Activated B cell treated with CpG ODN at 0.5 μM for 24 hours (primary cell): ENCODE data around the gene ZNF892. TPM values are rescaled to one million over a fixed set of nuclear protein-coding genes. Genes with fewer than 3 reads are reported as not detected.

Experiments
- ATAC-seq: fragments of 200-7000 bp; cut with Tn5 transposase; one replicate; pipeline ENCODE4 v1.10.0; 2021; ENCODE audit warnings: low read depth, mild to moderate bottlenecking, moderate library complexity
- CTCF ChIA-PET: fragments of 350-600 bp; sonication (Branson Sonifier 250); formaldehyde crosslinking; loops from one replicate; lab custom pipeline; 2021; ENCODE audit warnings: antibody characterized with exemption; lab: Charles Lee
- POLR2A ChIA-PET: fragments of 350-600 bp; sonication (Branson Sonifier 250); formaldehyde crosslinking; loops from one replicate; lab custom pipeline; 2021; ENCODE audit warnings: antibody characterized with exemption; lab: Charles Lee
- DNase-seq: peaks from one replicate; pipeline ENCODE4 v3.0.0; 2022
- H3K27ac Mint-ChIP-seq: one replicate; pipeline ENCODE4 v1.8.0; 2020; ENCODE audit warnings: mixed read lengths
- H3K27me3 Mint-ChIP-seq: one replicate; pipeline ENCODE4 v1.8.0; 2021; ENCODE audit warnings: mixed read lengths
- H3K36me3 Mint-ChIP-seq: one replicate; pipeline ENCODE4 v1.8.0; 2021; ENCODE audit warnings: low read depth, mixed read lengths
- H3K4me1 Mint-ChIP-seq: one replicate; pipeline ENCODE4 v1.8.0; 2021; ENCODE audit warnings: mixed read lengths
- H3K4me3 Mint-ChIP-seq: one replicate; pipeline ENCODE4 v1.8.0; 2020; ENCODE audit warnings: mild to moderate bottlenecking, mixed read lengths
- H3K9me3 Mint-ChIP-seq: one replicate; pipeline ENCODE4 v1.8.0; 2020; ENCODE audit warnings: mixed read lengths
- intact Hi-C: fragments of 100-400 bp; cut with micrococcal nuclease; formaldehyde crosslinking; loops from one replicate; pipeline ENCODE4 v1.15.1; 2024
- total RNA-seq: library from RNA; stranded (reverse); gene quantifications from 2 replicates; pipeline ENCODE4 v1.2.3, GENCODE V29; 2022
- TF ChIP-seq, protein P1 (sequence below): fragments of 200-600 bp; IDR thresholded peaks from one replicate; pipeline ENCODE4 v1.8.0; 2022; ENCODE audit warnings: antibody characterized with exemption, mild to moderate bottlenecking

Gene ZNF892
- 4.0 and 4.3 TPM in 2 replicates for total RNA-seq

GRCh38 chr2:95207111-95207961 is at the start of gene ZNF892:
Gene ZNF892 (plus strand): TSS chr2:95207521. CDS start chr2:95207816, 295 bp downstream.
- peak within 1 kb of the TSS; percentile 94 for H3K4me3 Mint-ChIP-seq
- TF ChIP-seq, protein P1, sequence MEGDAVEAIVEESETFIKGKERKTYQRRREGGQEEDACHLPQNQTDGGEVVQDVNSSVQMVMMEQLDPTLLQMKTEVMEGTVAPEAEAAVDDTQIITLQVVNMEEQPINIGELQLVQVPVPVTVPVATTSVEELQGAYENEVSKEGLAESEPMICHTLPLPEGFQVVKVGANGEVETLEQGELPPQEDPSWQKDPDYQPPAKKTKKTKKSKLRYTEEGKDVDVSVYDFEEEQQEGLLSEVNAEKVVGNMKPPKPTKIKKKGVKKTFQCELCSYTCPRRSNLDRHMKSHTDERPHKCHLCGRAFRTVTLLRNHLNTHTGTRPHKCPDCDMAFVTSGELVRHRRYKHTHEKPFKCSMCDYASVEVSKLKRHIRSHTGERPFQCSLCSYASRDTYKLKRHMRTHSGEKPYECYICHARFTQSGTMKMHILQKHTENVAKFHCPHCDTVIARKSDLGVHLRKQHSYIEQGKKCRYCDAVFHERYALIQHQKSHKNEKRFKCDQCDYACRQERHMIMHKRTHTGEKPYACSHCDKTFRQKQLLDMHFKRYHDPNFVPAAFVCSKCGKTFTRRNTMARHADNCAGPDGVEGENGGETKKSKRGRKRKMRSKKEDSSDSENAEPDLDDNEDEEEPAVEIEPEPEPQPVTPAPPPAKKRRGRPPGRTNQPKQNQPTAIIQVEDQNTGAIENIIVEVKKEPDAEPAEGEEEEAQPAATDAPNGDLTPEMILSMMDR: no peak
- ATAC-seq: peak; percentile 97
- peak; percentile 81 for DNase-seq
- POLR2A ChIA-PET: interaction anchor here (1.0 kb wide), 1 partner anchor 42 kb away, joined by 6 read pairs; the partner anchor contains the start of gene ZNF2
- peaks cover 16% of the 10 kb centered on the region for H3K4me1 Mint-ChIP-seq
- H3K36me3 Mint-ChIP-seq: peaks cover 32% of the 10 kb centered on the region
- CTCF ChIA-PET: no interaction called here
- H3K27me3 Mint-ChIP-seq: no peaks in the 10 kb centered on the region
- peak within 1 kb of the TSS; percentile 79 for H3K27ac Mint-ChIP-seq
- intact Hi-C loops: loop anchor here (1.0 to 5.0 kb wide), 5 partner anchors 14 to 195 kb away; partner anchors contain the start of genes FAHD2A, MRPS5 and ZNF2
- peaks cover 8% of the 10 kb centered on the region for H3K9me3 Mint-ChIP-seq

- no peaks in the 10 kb centered on the region for H3K27me3 Mint-ChIP-seq
- no peak overlapping the region for H3K27ac Mint-ChIP-seq
- DNase-seq (no peak), ATAC-seq (no peak)
- ChIA-PET POLR2A (interaction anchor here (3.5 kb wide), 1 partner anchor 37 kb away, joined by 37 read pairs; the partner anchor contains the start of gene MRPS5), CTCF (no interaction called here)
- H3K4me3 Mint-ChIP-seq: peak overlapping the region; percentile 85
- TF ChIP-seq, protein P1: no peak
- H3K9me3 Mint-ChIP-seq: peaks cover 9% of the 10 kb centered on the region
- intact Hi-C loops: no loop called here
- peaks cover 12% of the 10 kb centered on the region for H3K4me1 Mint-ChIP-seq
- H3K36me3 Mint-ChIP-seq: peaks cover 33% of the 10 kb centered on the region
These were observed 48.9 kb upstream of the ZNF892 start for GRCh38 chr2:95158441-95158840.

DNA sequence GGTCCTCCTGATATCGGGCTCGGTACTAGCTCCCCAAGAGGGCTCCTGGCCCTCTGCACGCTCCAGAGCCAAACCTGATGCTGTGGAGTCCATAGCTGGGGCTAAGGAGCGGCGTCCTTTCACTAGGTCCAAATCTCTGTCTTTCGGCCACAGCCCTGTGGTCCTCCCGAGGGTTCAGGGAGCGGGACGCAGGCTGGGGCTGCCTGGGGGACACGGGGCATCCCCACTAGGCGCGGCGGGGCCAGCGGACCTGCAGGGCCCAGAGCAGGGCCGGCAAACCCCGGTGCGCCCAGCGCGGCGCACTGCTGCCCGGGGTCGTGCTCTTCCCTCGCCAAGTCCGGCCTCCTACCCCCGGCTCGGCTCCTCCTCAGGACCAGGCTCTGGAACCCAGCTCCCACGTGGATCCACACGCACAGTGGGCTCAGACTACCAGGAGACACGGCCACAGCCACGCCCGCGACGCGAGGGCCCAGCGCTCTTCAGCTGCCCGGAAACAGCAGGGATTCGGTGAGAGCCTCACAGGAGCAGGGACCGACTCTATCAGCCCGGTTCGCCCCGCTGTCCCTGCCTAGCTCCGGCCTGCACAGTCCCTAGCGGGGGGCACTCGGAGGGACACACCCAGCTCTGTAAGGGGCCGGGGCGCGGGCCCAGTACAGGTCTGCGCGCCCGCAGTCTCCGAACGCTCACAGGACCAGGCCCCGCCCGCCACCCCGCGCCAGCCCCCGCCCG is 48.3 kb upstream of the ZNF892 start:
- TF ChIP-seq, protein P1: no peak
- Mint-ChIP-seq H3K27me3 (no peaks in the 10 kb centered on the region), H3K4me1 (peaks cover 14% of the 10 kb centered on the region), H3K9me3 (peaks cover 8% of the 10 kb centered on the region), H3K27ac (peak overlapping the region; percentile 56), H3K36me3 (peaks cover 27% of the 10 kb centered on the region), H3K4me3 (peak overlapping the region; percentile 85)
- peak; percentile 37 for DNase-seq
- ATAC-seq: peak; percentile 64
- ChIA-PET CTCF (interaction anchor here (1.4 kb wide), 1 partner anchor 37 kb away, joined by 5 read pairs; the partner anchor contains the start of gene MRPS5), POLR2A (interaction anchor here (0.6 to 3.5 kb wide), 2 partner anchors 28 to 38 kb away, joined by 4 to 37 read pairs; partner anchors contain the start of gene MRPS5)
- intact Hi-C loops: loop anchor here (1.0 kb wide), 1 partner anchor 37 kb away; no protein-coding TSS in a partner anchor

DNA sequence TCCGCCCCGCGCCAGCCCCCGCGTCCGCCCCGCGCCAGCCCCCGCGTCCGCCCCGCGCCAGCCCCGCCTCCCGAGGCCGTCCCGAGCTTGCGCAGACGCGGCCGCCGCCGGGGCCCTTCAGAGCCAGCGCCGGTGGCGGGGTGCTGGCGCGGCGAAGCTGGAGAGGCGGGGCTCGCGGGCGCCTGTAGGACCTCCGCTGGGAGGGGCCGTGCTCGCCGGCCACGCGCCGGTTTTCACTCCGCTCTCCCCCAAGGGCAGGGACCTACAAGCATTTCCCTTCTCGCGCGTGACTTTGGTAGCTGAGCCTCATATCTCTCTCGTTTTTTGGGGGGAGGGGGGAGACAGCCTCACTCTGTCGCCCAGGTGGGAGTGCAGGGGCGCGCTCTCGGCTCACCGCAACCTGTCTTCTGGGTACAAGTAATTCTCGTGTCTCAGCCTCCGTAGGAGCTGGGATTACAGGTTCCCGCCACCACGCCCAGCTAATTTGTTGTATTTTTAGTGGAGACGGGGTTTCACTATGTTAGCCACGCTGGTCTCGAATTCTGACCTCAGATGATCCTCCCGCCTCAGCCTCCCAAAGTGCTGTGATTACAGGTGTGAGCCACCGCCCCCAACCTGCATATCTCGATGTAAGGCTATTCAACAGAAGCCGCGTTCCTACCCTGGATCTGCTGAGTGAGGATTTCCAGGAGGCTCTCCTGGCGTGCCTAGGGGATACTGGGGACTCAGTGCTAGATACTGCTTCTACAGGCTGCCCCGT is 47.5 kb upstream of the ZNF892 start, which contains the start of gene ZNF514:
TSS of gene ZNF514 (minus strand) at position 159 of the 760 bp plus-strand sequence. CDS start 6,595 bp downstream, outside the sequence.
- POLR2A ChIA-PET: interaction anchor here (0.6 to 3.5 kb wide), 2 partner anchors 39 to 243 kb away, joined by 3 to 37 read pairs; partner anchors contain the start of genes FAHD2A and MRPS5
- no peaks in the 10 kb centered on the region for H3K27me3 Mint-ChIP-seq
- peak within 1 kb of the TSS; percentile 79 for H3K27ac Mint-ChIP-seq
- H3K4me1 Mint-ChIP-seq: peaks cover 21% of the 10 kb centered on the region
- CTCF ChIA-PET: interaction anchor here (1.4 kb wide), 1 partner anchor 38 kb away, joined by 5 read pairs; the partner anchor contains the start of gene MRPS5
- H3K9me3 Mint-ChIP-seq: peaks cover 2% of the 10 kb centered on the region
- peaks cover 19% of the 10 kb centered on the region for H3K36me3 Mint-ChIP-seq
- H3K4me3 Mint-ChIP-seq: peak within 1 kb of the TSS; percentile 85
- DNase-seq (peak; percentile 78), ATAC-seq (peak; percentile 96)
- intact Hi-C loops: loop anchor here (1.0 kb wide), 1 partner anchor 38 kb away; no protein-coding TSS in a partner anchor
- TF ChIP-seq, protein P1: no peak
